DND-41 (cell line): ENCODE data around the gene CD164L2.

ENCODE experiments used
- ATAC-seq: fragments of 200-7000 bp; cut with Tn5 transposase; 3 replicates; pipeline ENCODE4 v1.9.1; 2021; ENCODE audit warnings: low read depth; ENCODE audit not compliant: insufficient read depth
- DNase-seq: peaks from one replicate; pipeline ENCODE4 v3.0.0-alpha.2; 2020
- H2AFZ ChIP-seq: 2 replicates; pipeline ENCODE4 v1.6.0; 2012; ENCODE audit warnings: low read depth, low read length
- H3K27ac ChIP-seq: 2 replicates; pipeline ENCODE4 v1.5.1; 2012; ENCODE audit warnings: low read length, inconsistent platforms
- H3K27me3 ChIP-seq: fragments of 200-600 bp; sonication (generic); 2 replicates; pipeline ENCODE4 v1.6.0; 2012; ENCODE audit warnings: low read length, mild to moderate bottlenecking, inconsistent platforms; ENCODE audit not compliant: insufficient read depth, poor library complexity
- H3K36me3 ChIP-seq: 2 replicates; pipeline ENCODE4 v1.5.1; 2012; ENCODE audit warnings: low read length, inconsistent platforms; ENCODE audit not compliant: insufficient read depth
- H3K4me1 ChIP-seq: 2 replicates; pipeline ENCODE4 v1.5.1; 2012; ENCODE audit warnings: mild to moderate bottlenecking, low read length; ENCODE audit not compliant: insufficient read depth
- H3K4me2 ChIP-seq: 2 replicates; pipeline ENCODE4 v1.6.0; 2012; ENCODE audit warnings: mild to moderate bottlenecking, moderate library complexity, low read length, inconsistent platforms; ENCODE audit not compliant: insufficient read depth
- H3K4me3 ChIP-seq, 2 experiments: fragments of 200-600 bp in 1 of 2; shearing (Covaris generic) in 1 of 2; 2 replicates each; pipeline ENCODE4 v1.5.1; 2012 to 2016; ENCODE audit warnings: inconsistent platforms in 2 of 2, low read length in 2 of 2, mild to moderate bottlenecking in 2 of 2, low read depth in 1 of 2, moderate library complexity in 1 of 2
- H3K79me2 ChIP-seq: 2 replicates; pipeline ENCODE4 v1.6.0; 2012; ENCODE audit warnings: low read length, inconsistent platforms; ENCODE audit not compliant: insufficient read depth
- H3K9ac ChIP-seq: 2 replicates; pipeline ENCODE4 v1.6.0; 2012; ENCODE audit warnings: low read depth, mild to moderate bottlenecking, inconsistent platforms, low read length, moderate library complexity
- H3K9me3 ChIP-seq: 2 replicates; pipeline ENCODE4 v1.5.1; 2012; ENCODE audit warnings: low read length, moderate library complexity, mild to moderate bottlenecking, inconsistent platforms; ENCODE audit not compliant: insufficient read depth, severe bottlenecking
- H4K20me1 ChIP-seq: 2 replicates; pipeline ENCODE4 v1.6.0; 2012; ENCODE audit warnings: low read length; ENCODE audit not compliant: insufficient read depth
- EZH2 ChIP-seq: IDR thresholded peaks from 3 replicates; pipeline ENCODE4 v1.6.1; 2012; ENCODE audit warnings: borderline replicate concordance, low read depth, mild to moderate bottlenecking, moderate library complexity, low read length, inconsistent platforms; ENCODE audit not compliant: severe bottlenecking
- TF ChIP-seq, protein P1 (sequence below): IDR thresholded peaks from 2 replicates; pipeline ENCODE4 v1.5.1; 2012; ENCODE audit warnings: borderline replicate concordance, low read length, moderate library complexity, mild to moderate bottlenecking; ENCODE audit not compliant: poor library complexity, severe bottlenecking; ENCODE audit errors: extremely low read depth

The CD164L2 gene

DNA sequence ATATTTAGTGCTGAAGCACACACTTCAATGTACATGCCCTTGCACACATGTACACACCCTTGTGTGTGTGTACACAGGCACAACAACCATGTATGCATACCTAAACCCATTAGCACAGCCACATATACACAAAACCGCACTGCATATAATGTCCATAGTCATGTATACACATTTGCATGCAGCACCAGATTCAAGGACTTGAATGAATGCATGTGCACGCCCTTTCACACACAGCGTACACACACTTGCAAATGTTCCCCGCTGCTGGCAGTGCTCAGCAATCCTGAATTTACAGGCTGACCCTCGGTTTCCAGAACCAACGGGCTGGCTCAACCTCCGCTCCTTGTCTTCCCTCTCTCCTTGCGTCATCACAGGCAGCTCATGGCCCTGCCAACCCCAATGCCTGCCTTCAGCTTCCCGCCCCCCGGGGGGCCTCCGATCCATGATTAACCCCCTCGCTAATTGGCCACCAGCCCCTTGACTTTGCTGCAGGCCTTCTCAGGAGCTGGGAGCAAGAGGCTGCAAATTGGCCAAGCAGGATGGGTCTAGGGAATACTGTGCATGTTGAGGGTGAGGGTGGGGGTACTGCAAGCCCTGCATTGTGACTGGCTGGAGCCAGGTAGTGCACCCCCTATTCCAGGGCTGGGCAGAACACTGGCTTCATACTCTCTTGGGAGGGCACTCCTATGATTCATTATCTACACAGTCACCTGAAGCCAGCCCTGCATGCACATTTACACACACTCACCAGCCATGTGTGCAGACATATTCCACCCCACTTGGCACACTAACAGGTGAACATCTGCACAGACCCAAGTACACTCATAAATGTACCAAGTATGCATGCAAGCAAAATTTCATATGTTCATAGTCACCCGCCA is 17.2 kb upstream of the CD164L2 start:
- DNase-seq (no peak), ATAC-seq (no peak)
- Histone ChIP-seq H3K79me2 (no peaks in the 10 kb centered on the region), H2AFZ (no peak overlapping the region), H3K27ac (no peak overlapping the region), H3K9me3 (no peaks in the 10 kb centered on the region), H4K20me1 (no peaks in the 10 kb centered on the region), H3K4me1 (peaks cover 3% of the 10 kb centered on the region; the same call in 1 of the 2 replicates), H3K27me3 (no peaks in the 10 kb centered on the region), H3K36me3 (peaks cover 3% of the 10 kb centered on the region; the same call in 1 of the 2 replicates), H3K4me2 (no peak overlapping the region), H3K9ac (no peak overlapping the region), H3K4me3 (no peak overlapping the region)
- TF ChIP-seq EZH2 = no peak

DNA sequence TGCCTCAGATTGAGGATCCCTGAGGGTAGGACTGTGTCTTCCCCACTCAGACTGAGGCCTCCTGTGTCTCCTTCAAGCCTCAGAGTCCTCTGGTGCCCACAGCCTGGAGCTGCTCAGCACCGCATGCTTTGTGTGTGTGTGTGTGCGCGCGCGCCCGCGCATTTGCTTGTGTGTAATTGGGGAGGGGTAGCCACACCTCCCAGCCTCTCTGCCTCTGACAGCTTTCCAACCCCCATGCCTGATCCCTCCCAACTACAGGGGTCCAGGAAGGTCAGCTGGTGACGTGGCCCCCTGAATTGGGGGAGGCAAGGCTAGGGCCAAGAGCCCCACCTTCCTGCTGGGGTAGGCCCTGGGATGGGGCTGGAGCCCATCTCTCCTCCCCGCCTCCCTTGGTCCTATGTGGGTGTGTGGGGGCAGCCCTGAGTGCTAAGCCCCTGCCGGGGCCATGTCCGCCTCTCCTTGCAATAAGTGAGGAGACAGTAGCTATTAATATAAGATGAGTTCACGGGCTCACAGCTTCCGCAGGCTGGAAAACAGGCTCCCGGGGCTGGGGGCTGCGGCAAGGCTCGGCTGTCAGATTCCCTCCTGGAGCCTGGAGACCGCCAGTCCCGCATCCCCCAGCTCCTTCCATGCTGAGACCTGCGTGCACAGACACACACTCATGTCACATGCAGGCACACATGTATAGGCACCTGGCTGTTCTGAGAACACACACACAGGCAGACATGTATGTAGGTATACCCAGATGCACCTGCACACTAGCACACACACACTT is 16.3 kb upstream of the CD164L2 start:
- H3K36me3 ChIP-seq = peaks cover 3% of the 10 kb centered on the region; the same call in 1 of the 2 replicates
- H3K9me3 ChIP-seq = no peaks in the 10 kb centered on the region
- H3K79me2 ChIP-seq = no peaks in the 10 kb centered on the region
- DNase-seq = no peak
- H3K4me2 ChIP-seq = no peak overlapping the region
- no peak overlapping the region for H3K9ac ChIP-seq
- no peaks in the 10 kb centered on the region for H3K27me3 ChIP-seq
- peaks cover 5% of the 10 kb centered on the region; the same call in 1 of the 2 replicates for H3K4me1 ChIP-seq
- H4K20me1 ChIP-seq = no peaks in the 10 kb centered on the region
- peak; percentile 18; the same call in 2 of the 3 replicates for ATAC-seq
- H2AFZ ChIP-seq = no peak overlapping the region
- TF ChIP-seq EZH2 = no peak
- TF ChIP-seq, protein P1, sequence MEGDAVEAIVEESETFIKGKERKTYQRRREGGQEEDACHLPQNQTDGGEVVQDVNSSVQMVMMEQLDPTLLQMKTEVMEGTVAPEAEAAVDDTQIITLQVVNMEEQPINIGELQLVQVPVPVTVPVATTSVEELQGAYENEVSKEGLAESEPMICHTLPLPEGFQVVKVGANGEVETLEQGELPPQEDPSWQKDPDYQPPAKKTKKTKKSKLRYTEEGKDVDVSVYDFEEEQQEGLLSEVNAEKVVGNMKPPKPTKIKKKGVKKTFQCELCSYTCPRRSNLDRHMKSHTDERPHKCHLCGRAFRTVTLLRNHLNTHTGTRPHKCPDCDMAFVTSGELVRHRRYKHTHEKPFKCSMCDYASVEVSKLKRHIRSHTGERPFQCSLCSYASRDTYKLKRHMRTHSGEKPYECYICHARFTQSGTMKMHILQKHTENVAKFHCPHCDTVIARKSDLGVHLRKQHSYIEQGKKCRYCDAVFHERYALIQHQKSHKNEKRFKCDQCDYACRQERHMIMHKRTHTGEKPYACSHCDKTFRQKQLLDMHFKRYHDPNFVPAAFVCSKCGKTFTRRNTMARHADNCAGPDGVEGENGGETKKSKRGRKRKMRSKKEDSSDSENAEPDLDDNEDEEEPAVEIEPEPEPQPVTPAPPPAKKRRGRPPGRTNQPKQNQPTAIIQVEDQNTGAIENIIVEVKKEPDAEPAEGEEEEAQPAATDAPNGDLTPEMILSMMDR = no peak
- no peak overlapping the region for H3K27ac ChIP-seq
- H3K4me3 ChIP-seq = no peak overlapping the region

- H3K4me2 ChIP-seq = no peak overlapping the region
- H3K36me3 ChIP-seq = no peaks in the 10 kb centered on the region
- no peaks in the 10 kb centered on the region for H3K27me3 ChIP-seq
- DNase-seq = no peak
- TF ChIP-seq EZH2 = no peak
- TF ChIP-seq, protein P1 = no peak
- no peak overlapping the region for H2AFZ ChIP-seq
- no peaks in the 10 kb centered on the region for H3K9me3 ChIP-seq
- peaks cover 5% of the 10 kb centered on the region; the same call in 1 of the 2 replicates for H3K4me1 ChIP-seq
- H3K4me3 ChIP-seq = no peak overlapping the region
- no peaks in the 10 kb centered on the region for H4K20me1 ChIP-seq
- no peaks in the 10 kb centered on the region for H3K79me2 ChIP-seq
- H3K9ac ChIP-seq = no peak overlapping the region
- no peak overlapping the region for H3K27ac ChIP-seq
- no peak for ATAC-seq
These were observed 15.4 kb upstream of the CD164L2 start for GRCh38 chr1:27398405-27399149.
